PFSK-1 (cell line): ENCODE data around the gene SH3PXD2A.

Experiments
- FOXP2 ChIP-seq: optimal IDR thresholded peaks from 2 replicates; pipeline ENCODE3; 2011; ENCODE audit warnings: borderline replicate concordance, control low read depth, inconsistent platforms; ENCODE audit not compliant: insufficient read depth; ENCODE audit errors: extremely low read length, extremely low read depth
- POLR2AphosphoS5 ChIP-seq: IDR thresholded peaks from 2 replicates; pipeline ENCODE4 v1.6.1; 2012; ENCODE audit warnings: low read depth, mild to moderate bottlenecking, control low read depth, low read length, moderate library complexity
- SIN3A ChIP-seq: IDR thresholded peaks from 2 replicates; pipeline ENCODE4 v1.6.1; 2012; ENCODE audit warnings: mild to moderate bottlenecking, low read length, moderate library complexity, borderline replicate concordance; ENCODE audit not compliant: insufficient read depth
- TAF1 ChIP-seq: IDR thresholded peaks from 2 replicates; pipeline ENCODE4 v1.6.1; 2012; ENCODE audit warnings: low read length, control low read depth, borderline replicate concordance; ENCODE audit not compliant: insufficient read depth
- TF ChIP-seq, protein P1 (sequence below), 2 experiments: IDR thresholded peaks; 2 replicates each; pipeline versions ENCODE4 v1.6.1 to v1.8.0; 2011 to 2012; ENCODE audit warnings: low read depth in 2 of 2, low read length in 2 of 2, control low read depth in 1 of 2, inconsistent platforms in 1 of 2, mild to moderate bottlenecking in 1 of 2, moderate library complexity in 1 of 2; ENCODE audit not compliant: insufficient read depth in 1 of 2

The SH3PXD2A gene

GRCh38 chr10:103713676-103714075, 141.7 kb downstream of the SH3PXD2A start:
- no peak for TF ChIP-seq POLR2AphosphoS5
- no peak for TF ChIP-seq FOXP2
- TF ChIP-seq, protein P1, sequence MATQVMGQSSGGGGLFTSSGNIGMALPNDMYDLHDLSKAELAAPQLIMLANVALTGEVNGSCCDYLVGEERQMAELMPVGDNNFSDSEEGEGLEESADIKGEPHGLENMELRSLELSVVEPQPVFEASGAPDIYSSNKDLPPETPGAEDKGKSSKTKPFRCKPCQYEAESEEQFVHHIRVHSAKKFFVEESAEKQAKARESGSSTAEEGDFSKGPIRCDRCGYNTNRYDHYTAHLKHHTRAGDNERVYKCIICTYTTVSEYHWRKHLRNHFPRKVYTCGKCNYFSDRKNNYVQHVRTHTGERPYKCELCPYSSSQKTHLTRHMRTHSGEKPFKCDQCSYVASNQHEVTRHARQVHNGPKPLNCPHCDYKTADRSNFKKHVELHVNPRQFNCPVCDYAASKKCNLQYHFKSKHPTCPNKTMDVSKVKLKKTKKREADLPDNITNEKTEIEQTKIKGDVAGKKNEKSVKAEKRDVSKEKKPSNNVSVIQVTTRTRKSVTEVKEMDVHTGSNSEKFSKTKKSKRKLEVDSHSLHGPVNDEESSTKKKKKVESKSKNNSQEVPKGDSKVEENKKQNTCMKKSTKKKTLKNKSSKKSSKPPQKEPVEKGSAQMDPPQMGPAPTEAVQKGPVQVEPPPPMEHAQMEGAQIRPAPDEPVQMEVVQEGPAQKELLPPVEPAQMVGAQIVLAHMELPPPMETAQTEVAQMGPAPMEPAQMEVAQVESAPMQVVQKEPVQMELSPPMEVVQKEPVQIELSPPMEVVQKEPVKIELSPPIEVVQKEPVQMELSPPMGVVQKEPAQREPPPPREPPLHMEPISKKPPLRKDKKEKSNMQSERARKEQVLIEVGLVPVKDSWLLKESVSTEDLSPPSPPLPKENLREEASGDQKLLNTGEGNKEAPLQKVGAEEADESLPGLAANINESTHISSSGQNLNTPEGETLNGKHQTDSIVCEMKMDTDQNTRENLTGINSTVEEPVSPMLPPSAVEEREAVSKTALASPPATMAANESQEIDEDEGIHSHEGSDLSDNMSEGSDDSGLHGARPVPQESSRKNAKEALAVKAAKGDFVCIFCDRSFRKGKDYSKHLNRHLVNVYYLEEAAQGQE (IDR thresholded peaks at IDR 0.05; ENCODE audit: insufficient read depth in 1 of 2, low read depth in 2 of 2, low read length in 2 of 2), result no peak
- TF ChIP-seq SIN3A, result no peak
- TF ChIP-seq TAF1, result no peak

DNA sequence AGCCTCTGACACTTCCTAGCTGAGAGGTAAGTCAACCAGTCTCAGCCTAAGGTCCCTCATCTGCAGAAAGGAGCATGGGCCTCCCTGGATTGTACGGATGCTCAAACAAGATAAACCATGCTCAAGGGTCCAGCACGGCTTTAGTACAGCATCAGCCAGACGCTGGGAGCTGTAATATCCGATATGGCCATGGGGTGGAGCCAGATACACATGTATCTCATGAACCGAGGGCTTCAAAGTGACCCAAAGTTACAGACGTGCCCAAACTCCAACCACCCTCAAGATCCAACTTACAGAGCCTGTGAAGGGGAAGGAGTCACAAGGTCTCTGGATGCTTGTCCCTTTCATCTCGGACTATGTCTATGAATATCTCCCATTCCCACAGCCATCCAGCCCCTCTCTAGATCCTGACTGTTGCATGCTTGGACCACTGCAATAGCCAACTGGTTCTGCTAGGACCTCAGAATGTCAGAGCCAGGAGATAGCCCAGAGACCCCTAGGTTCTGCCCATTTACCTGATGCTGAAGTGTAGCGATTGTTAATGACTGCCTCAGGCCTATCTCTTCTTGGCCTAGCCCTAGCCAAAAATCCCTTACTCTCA, 142.4 kb downstream of the SH3PXD2A start:
- TF ChIP-seq POLR2AphosphoS5 (no peak), TAF1 (no peak), FOXP2 (no peak), SIN3A (no peak)
- TF ChIP-seq, protein P1 (IDR thresholded peaks at IDR 0.05; ENCODE audit: insufficient read depth in 1 of 2, low read depth in 2 of 2, low read length in 2 of 2), result no peak

DNA sequence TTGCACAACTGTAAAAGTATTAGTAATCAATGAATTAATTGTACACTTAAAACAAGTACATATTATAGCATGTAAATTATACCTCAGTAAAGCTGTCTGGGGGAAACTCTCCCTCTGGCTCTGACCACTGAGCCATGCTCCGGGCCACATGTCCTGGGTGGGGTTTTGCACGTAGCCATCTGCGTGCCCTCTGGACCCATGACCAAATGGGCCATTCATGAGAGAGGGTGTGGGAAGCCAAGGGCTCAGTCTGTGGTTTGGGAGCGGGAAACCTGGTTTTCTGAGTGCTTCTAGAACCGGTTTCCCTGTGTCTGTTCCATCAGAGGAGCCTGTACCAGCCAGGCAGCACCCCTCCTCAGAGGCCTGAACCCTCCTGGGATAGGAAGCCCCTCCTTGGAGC, 143.2 kb downstream of the SH3PXD2A start:
- TF ChIP-seq TAF1 (no peak), FOXP2 (no peak), POLR2AphosphoS5 (no peak), SIN3A (no peak)
- TF ChIP-seq, protein P1 (IDR thresholded peaks at IDR 0.05; ENCODE audit: insufficient read depth in 1 of 2, low read depth in 2 of 2, low read length in 2 of 2), result no peak

GRCh38 chr10:103711351-103711994, 143.9 kb downstream of the SH3PXD2A start:
- TF ChIP-seq, protein P1 (IDR thresholded peaks at IDR 0.05; ENCODE audit: insufficient read depth in 1 of 2, low read depth in 2 of 2, low read length in 2 of 2), result no peak
- TF ChIP-seq SIN3A (no peak), POLR2AphosphoS5 (no peak), FOXP2 (no peak), TAF1 (no peak)

GRCh38 chr10:103710490-103710889, 144.9 kb downstream of the SH3PXD2A start:
- no peak for TF ChIP-seq TAF1
